NCI-H1092 (cell line): Measurements from ENCODE around the gene SLCO2B1.

Experiments
- DNase-seq: peaks from one replicate; lab custom pipeline; 2025; lab: John Stamatoyannopoulos, UW

Gene SLCO2B1

DNA sequence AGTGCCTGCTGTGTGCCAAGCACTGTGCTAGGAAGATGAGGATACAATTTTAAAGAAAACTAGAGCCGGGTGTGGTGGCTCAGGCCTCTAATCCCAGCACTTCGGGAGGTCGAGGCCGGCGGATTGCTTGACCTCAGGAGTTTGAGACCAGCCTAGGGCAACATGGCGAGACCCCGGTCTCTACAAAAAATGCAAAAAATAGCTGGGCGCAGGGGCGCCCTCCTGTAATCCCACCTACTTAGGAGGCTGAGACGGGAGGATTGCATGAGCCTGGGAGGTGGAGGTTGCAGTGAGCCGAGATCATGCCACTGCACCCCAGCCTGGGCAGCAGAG, 98.0 kb downstream of the SLCO2B1 start:
- DNase-seq: no peak

DNA sequence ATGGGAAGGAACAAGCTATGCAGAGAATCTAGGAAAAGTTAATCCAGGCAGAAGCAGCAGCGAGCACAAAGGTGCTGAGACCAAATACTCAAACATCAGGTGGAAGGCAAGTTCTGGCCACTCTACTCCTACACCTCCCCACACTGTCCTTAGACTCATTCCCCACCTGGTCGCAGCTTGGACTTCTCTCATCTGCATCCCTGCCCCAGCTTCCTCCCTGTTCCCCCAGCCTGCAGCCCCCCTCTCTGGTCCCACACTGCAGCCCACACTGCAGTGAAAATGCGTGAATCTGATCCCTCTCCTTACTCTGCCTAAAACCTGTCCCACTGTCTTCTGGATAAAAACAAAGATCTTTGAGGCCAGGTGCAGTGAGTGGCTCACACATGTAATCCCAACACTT, 98.8 kb downstream of the SLCO2B1 start:
- DNase-seq: no peak

DNA sequence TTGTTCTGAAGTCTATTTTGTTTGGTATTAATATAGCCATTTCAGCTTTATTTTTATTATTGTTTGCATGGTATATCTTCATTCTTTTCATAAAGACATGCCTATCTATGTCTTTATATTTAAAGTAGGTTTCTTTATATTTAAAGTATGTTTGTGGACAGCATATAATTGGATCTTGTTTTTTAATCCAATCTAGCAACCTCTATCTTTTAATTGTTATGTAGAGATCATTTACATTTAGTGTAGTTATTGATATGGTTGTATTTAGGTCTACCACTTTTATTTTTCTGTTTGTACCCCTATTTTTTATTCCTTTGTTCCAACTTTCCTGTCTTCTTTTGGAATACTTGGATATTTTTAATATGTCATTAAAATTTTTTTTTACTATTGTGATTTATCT, 103.4 kb downstream of the SLCO2B1 start:
- DNase-seq: no peak
